Keratinocyte (primary cell): Measurements from ENCODE around the gene SIK3. TPM values are rescaled to one million over a fixed set of nuclear protein-coding genes. Genes with fewer than 3 reads are reported as not detected.

Experiments
- DNase-seq: peaks from one replicate; pipeline ENCODE4 v3.0.0-alpha.2; 2011; ENCODE audit warnings: low read depth, missing footprints, low spot score
- FAIRE-seq: peaks from 2 replicates; lab custom pipeline; 2011; peaks lifted over from hg19 to GRCh38; lab: Jason Lieb, UNC
- H2AFZ ChIP-seq: 2 replicates; pipeline ENCODE4 v1.6.0; 2012; ENCODE audit warnings: low read length, control low read depth, inconsistent platforms; ENCODE audit not compliant: control insufficient read depth
- H3K27ac ChIP-seq: 2 replicates; pipeline ENCODE4 v1.5.1; 2011; ENCODE audit warnings: low read length; ENCODE audit not compliant: control insufficient read depth, insufficient read depth
- H3K27me3 ChIP-seq: 3 replicates; pipeline ENCODE4 v1.6.0; 2011; ENCODE audit warnings: low read length; ENCODE audit not compliant: control insufficient read depth, insufficient read depth; ENCODE audit errors: extremely low read depth
- H3K36me3 ChIP-seq, 2 experiments: 2 replicates in 1 of 2; 3 replicates in 1 of 2; pipeline ENCODE4 v1.5.1; 2011; ENCODE audit warnings: low read length in 2 of 2, mild to moderate bottlenecking in 1 of 2; ENCODE audit not compliant: control insufficient read depth in 2 of 2, insufficient read depth in 2 of 2; ENCODE audit errors: extremely low read depth in 1 of 2
- H3K4me1 ChIP-seq: 3 replicates; pipeline ENCODE4 v1.5.1; 2011; ENCODE audit warnings: low read length; ENCODE audit not compliant: control insufficient read depth, insufficient read depth; ENCODE audit errors: extremely low read depth
- H3K4me2 ChIP-seq: 3 replicates; pipeline ENCODE4 v1.6.0; 2011; ENCODE audit warnings: low read depth, low read length; ENCODE audit not compliant: control insufficient read depth, insufficient read depth; ENCODE audit errors: extremely low read depth
- H3K4me3 ChIP-seq, 3 experiments: fragments of 200-600 bp in 1 of 3; sonication (generic) in 1 of 3; 2 replicates in 2 of 3; 3 replicates in 1 of 3; pipeline ENCODE4 v1.5.1; 2011 to 2016; ENCODE audit warnings: low read length in 3 of 3, mild to moderate bottlenecking in 3 of 3, control low read depth in 2 of 3, inconsistent platforms in 1 of 3, low read depth in 1 of 3, mixed read lengths in 1 of 3, mixed run types in 1 of 3, moderate library complexity in 1 of 3; ENCODE audit not compliant: control insufficient read depth in 2 of 3, insufficient read depth in 2 of 3; ENCODE audit errors: extremely low read depth in 1 of 3
- H3K79me2 ChIP-seq: 2 replicates; pipeline ENCODE4 v1.6.0; 2012; ENCODE audit warnings: low read length; ENCODE audit not compliant: control insufficient read depth, insufficient read depth
- H3K9ac ChIP-seq: 3 replicates; pipeline ENCODE4 v1.6.0; 2011; ENCODE audit warnings: low read length; ENCODE audit not compliant: control insufficient read depth, insufficient read depth; ENCODE audit errors: extremely low read depth
- H3K9me1 ChIP-seq: 3 replicates; pipeline ENCODE4 v1.6.0; 2011; ENCODE audit warnings: low read length; ENCODE audit not compliant: control insufficient read depth, insufficient read depth; ENCODE audit errors: extremely low read depth
- H3K9me3 ChIP-seq: 2 replicates; pipeline ENCODE4 v1.5.1; 2012; ENCODE audit warnings: low read depth, low read length; ENCODE audit not compliant: control insufficient read depth
- H4K20me1 ChIP-seq: 3 replicates; pipeline ENCODE4 v1.6.0; 2011; ENCODE audit warnings: low read length; ENCODE audit not compliant: control insufficient read depth, insufficient read depth; ENCODE audit errors: extremely low read depth
- CTCF ChIP-seq, 3 experiments: IDR thresholded peaks in 1 of 3; conservative IDR thresholded peaks in 1 of 3; optimal IDR thresholded peaks in 1 of 3; 2 replicates in 2 of 3; 3 replicates in 1 of 3; pipeline versions ENCODE3 to v1.5.1; 2011; ENCODE audit warnings: low read length in 3 of 3, mild to moderate bottlenecking in 3 of 3, moderate library complexity in 2 of 3, control low read depth in 1 of 3, inconsistent platforms in 1 of 3; ENCODE audit not compliant: insufficient read depth in 2 of 3; ENCODE audit errors: extremely low read depth in 1 of 3
- EZH2 ChIP-seq: IDR thresholded peaks from one replicate; pipeline ENCODE4 v1.6.1; 2012; ENCODE audit warnings: inconsistent platforms, mild to moderate bottlenecking, low read length, moderate library complexity
- dilution Hi-C: fragments of 300-500 bp; cut with MboI; formaldehyde crosslinking; loops from one replicate; pipeline ENCODE4 v1.7.0; 2020; ENCODE audit warnings: low sequenced_read_pairs; ENCODE audit not compliant: extremely low pct_ligation_motif_present
- polyA plus RNA-seq, 5 experiments: library from polyadenylated mRNA; depleted of rRNA in 3 of 5; stranded (reverse) in 3 of 5; stranded (forward) in 1 of 5; unstranded in 1 of 5; fragments of >200 nt; gene quantifications; 1 replicate in 1 of 5; 2 replicates in 3 of 5; 3 replicates in 1 of 5; pipeline versions ENCODE4 v1.2.1 to v1.2.3, GENCODE V29; 2011 to 2012; ENCODE audit warnings: missing spikeins in 2 of 5, low read depth in 1 of 5, low replicate concordance in 1 of 5

SIK3 gene
- polyA plus RNA-seq, 1 donor (not counting 4 experiments of a cell fraction or from before 2014, with no cell fraction given) = 8.2 TPM

GRCh38 chr11:116896211-116896610 lies 202.0 kb downstream of the SIK3 start:
- no peak overlapping the region for H3K9ac ChIP-seq

GRCh38 chr11:116895048-116895757 lies 203.0 kb downstream of the SIK3 start:
- Histone ChIP-seq H3K27me3 (no peaks in the 10 kb centered on the region), H2AFZ (no peak overlapping the region), H3K4me3 (no peak overlapping the region), H3K9me1 (no peaks in the 10 kb centered on the region), H3K4me2 (no peak overlapping the region), H3K4me1 (no peaks in the 10 kb centered on the region), H3K27ac (no peak overlapping the region), H3K9ac (no peak overlapping the region), H3K36me3 (peaks cover 16 to 24% of the 10 kb centered on the region in 2 experiments), H4K20me1 (no peaks in the 10 kb centered on the region), H3K79me2 (no peaks in the 10 kb centered on the region), H3K9me3 (no peaks in the 10 kb centered on the region)
- DNase-seq (no peak), FAIRE-seq (no peak)
- dilution Hi-C loops = no loop called here
- peak in 2 of 3 experiments; percentile 16 to 58 for TF ChIP-seq CTCF (optimal IDR thresholded peaks at IDR 0.05 in 1 of 3, IDR thresholded peaks at IDR 0.05 in 1 of 3, conservative IDR thresholded peaks at IDR 0.05 in 1 of 3; ENCODE audit: extremely low read depth in 1 of 3, insufficient read depth in 2 of 3, low read length in 3 of 3)
- TF ChIP-seq EZH2 = no peak

More at GRCh38 chr11:116896211-116896610, 202.0 kb downstream of the SIK3 start:
- no peak overlapping the region for H2AFZ ChIP-seq
- H4K20me1 ChIP-seq = no peaks in the 10 kb centered on the region
- no peaks in the 10 kb centered on the region for H3K4me1 ChIP-seq
- no peak overlapping the region for H3K4me2 ChIP-seq
- dilution Hi-C loops = no loop called here
- no peaks in the 10 kb centered on the region for H3K9me1 ChIP-seq
- no peaks in the 10 kb centered on the region for H3K79me2 ChIP-seq
- no peak overlapping the region for H3K4me3 ChIP-seq
- H3K27ac ChIP-seq = no peak overlapping the region
- H3K9me3 ChIP-seq = no peaks in the 10 kb centered on the region
- TF ChIP-seq EZH2 (no peak), CTCF (optimal IDR thresholded peaks at IDR 0.05 in 1 of 3, IDR thresholded peaks at IDR 0.05 in 1 of 3, conservative IDR thresholded peaks at IDR 0.05 in 1 of 3; ENCODE audit: extremely low read depth in 1 of 3, insufficient read depth in 2 of 3, low read length in 3 of 3) (no peak)
- no peak for FAIRE-seq
- H3K36me3 ChIP-seq = peaks cover 16 to 24% of the 10 kb centered on the region in 2 experiments
- H3K27me3 ChIP-seq = no peaks in the 10 kb centered on the region
- no peak for DNase-seq
